Measurements from ENCODE around the gene THBS2. TPM values are rescaled to one million over a fixed set of nuclear protein-coding genes. Genes with fewer than 3 reads are reported as not detected.

THBS2 gene
- total and polyA plus RNA-seq, 10 of the 15 experiments (the other 5 are each of a cell fraction or from before 2014, with no cell fraction given), result 0.07 to 0.10 TPM; not detected in 8

DNA sequence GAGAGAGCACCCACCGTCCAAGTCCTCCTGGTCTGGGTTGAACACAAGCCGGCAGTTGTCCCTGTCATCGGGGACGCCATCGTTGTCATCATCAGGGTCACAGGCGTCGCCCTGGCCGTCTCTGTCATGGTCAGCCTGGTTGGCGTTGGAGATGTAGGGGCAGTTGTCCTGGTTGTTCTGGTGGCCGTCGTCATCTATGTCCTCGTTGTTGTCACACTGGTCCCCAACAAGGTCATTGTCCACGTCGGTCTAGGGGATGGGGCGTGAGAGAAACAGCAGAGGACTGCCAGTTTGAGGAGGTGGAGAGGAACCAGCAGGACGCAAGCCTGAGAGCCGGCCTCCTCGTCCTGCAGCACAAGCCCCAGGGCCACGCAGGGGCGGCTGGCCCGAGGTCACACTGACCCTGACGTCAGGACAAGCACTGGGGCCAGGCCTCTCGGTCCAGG is 28.5 kb downstream of the THBS2 start (continued):
- TF ChIP-seq USF2 (IDR thresholded peaks at IDR 0.05; ENCODE audit: borderline replicate concordance, low read depth, low read length), result no peak
- no peak for TF ChIP-seq MEF2A (IDR thresholded peaks at IDR 0.05; ENCODE audit: insufficient read depth, low read depth, low read length)
- TF ChIP-seq PRDM15 (CRISPR knock-in tag; IDR thresholded peaks at IDR 0.05), result no peak
- TF ChIP-seq, protein P1, sequence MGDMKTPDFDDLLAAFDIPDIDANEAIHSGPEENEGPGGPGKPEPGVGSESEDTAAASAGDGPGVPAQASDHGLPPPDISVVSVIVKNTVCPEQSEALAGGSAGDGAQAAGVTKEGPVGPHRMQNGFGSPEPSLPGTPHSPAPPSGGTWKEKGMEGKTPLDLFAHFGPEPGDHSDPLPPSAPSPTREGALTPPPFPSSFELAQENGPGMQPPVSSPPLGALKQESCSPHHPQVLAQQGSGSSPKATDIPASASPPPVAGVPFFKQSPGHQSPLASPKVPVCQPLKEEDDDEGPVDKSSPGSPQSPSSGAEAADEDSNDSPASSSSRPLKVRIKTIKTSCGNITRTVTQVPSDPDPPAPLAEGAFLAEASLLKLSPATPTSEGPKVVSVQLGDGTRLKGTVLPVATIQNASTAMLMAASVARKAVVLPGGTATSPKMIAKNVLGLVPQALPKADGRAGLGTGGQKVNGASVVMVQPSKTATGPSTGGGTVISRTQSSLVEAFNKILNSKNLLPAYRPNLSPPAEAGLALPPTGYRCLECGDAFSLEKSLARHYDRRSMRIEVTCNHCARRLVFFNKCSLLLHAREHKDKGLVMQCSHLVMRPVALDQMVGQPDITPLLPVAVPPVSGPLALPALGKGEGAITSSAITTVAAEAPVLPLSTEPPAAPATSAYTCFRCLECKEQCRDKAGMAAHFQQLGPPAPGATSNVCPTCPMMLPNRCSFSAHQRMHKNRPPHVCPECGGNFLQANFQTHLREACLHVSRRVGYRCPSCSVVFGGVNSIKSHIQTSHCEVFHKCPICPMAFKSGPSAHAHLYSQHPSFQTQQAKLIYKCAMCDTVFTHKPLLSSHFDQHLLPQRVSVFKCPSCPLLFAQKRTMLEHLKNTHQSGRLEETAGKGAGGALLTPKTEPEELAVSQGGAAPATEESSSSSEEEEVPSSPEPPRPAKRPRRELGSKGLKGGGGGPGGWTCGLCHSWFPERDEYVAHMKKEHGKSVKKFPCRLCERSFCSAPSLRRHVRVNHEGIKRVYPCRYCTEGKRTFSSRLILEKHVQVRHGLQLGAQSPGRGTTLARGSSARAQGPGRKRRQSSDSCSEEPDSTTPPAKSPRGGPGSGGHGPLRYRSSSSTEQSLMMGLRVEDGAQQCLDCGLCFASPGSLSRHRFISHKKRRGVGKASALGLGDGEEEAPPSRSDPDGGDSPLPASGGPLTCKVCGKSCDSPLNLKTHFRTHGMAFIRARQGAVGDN (IDR thresholded peaks at IDR 0.05), result no peak
- no peak for TF ChIP-seq SMC3 (IDR thresholded peaks at IDR 0.05; ENCODE audit: borderline replicate concordance, low read length)
- TF ChIP-seq ZSCAN29 (IDR thresholded peaks at IDR 0.05), result no peak
- TF ChIP-seq MYC (IDR thresholded peaks at IDR 0.05; ENCODE audit: insufficient read depth, insufficient read length, insufficient replicate concordance, low read length, severe bottlenecking), result no peak
- TF ChIP-seq BRCA1 (IDR thresholded peaks at IDR 0.05; ENCODE audit: low read depth, low read length), result no peak
- TF ChIP-seq MEF2B (IDR thresholded peaks at IDR 0.05; ENCODE audit: partially characterized antibody, poor library complexity, severe bottlenecking), result no peak
- no peak for TF ChIP-seq HDAC2 (IDR thresholded peaks at IDR 0.05)
- no peak for TF ChIP-seq BHLHE40 (IDR thresholded peaks at IDR 0.05; ENCODE audit: borderline replicate concordance in 1 of 2, low read depth in 2 of 2, low read length in 1 of 2)
- no peak for TF ChIP-seq YY1 (IDR thresholded peaks at IDR 0.05; ENCODE audit: low read depth, low read length)

Data from GM12878 (cell line).